Mucosa of descending colon (tissue), 3 donors: ENCODE results near the gene COL9A3. TPM values are rescaled to one million over a fixed set of nuclear protein-coding genes. Genes with fewer than 3 reads are reported as not detected.
A peak's percentile ranks its signal among the peaks of the same experiment; 100 is the strongest.

Experiments
- ATAC-seq: fragments of 200-7000 bp; cut with Tn5 transposase; one replicate; pipeline ENCODE4 v1.9.1; 2020; ENCODE audit warnings: mild to moderate bottlenecking, moderate library complexity
- DNase-seq, 3 donors: peaks; one replicate each; pipeline ENCODE4 v3.0.0-alpha.2; 2020
- H3K36me3 ChIP-seq: fragments of 200-600 bp; one replicate; pipeline ENCODE4 v1.8.0; 2021; ENCODE audit warnings: low read depth, mild to moderate bottlenecking
- H3K4me1 ChIP-seq: fragments of 200-600 bp; one replicate; pipeline ENCODE4 v1.8.0; 2021; ENCODE audit warnings: low read depth, mild to moderate bottlenecking
- H3K4me3 ChIP-seq: fragments of 200-600 bp; one replicate; pipeline ENCODE4 v1.8.0; 2021; ENCODE audit warnings: mild to moderate bottlenecking
- H3K9me3 ChIP-seq: fragments of 200-600 bp; one replicate; pipeline ENCODE4 v1.8.0; 2021; ENCODE audit warnings: mild to moderate bottlenecking
- CTCF ChIP-seq: fragments of 200-600 bp; IDR thresholded peaks from one replicate; pipeline ENCODE4 v1.8.0; 2022; ENCODE audit warnings: antibody characterized with exemption, mild to moderate bottlenecking
- intact Hi-C, 2 donors: fragments of 100-400 bp; cut with DNase I in 1 of 2; cut with micrococcal nuclease in 1 of 2; formaldehyde crosslinking; loops; one replicate each; pipeline versions ENCODE4 v1.11.0 to v1.11.1; 2022; cut with DNase I, micrococcal nuclease
- total RNA-seq, 3 donors: library from RNA; stranded (reverse); fragmentation: NEBNext Ultra II Directional in 2 of 3; extraction: Animal tissue kit (Norgen Biotek cat#: 25700) in 2 of 3; gene quantifications; one replicate each; pipeline versions ENCODE4 v1.2.1 to v1.2.4, GENCODE V29; 2021 to 2023
- donor health status: DM: no; HTN: no; CAD: no; lungs with moderate emphysema.
- donor health status: DM: no; HTN: no; CAD: no.
- donor health status: DM: no; HTN: yes; CAD: no.

COL9A3 gene
- total RNA-seq, 3 donors from 2014 or later = 0.70 to 12.4 (median 2.3) TPM

GRCh38 chr20:62807444-62808210, 9.2 kb upstream of the COL9A3 start:
- no peak for DNase-seq
- Histone ChIP-seq H3K9me3 (no peaks in the 10 kb centered on the region), H3K4me3 (no peak overlapping the region), H3K36me3 (peaks cover 4% of the 10 kb centered on the region), H3K4me1 (peaks cover 25% of the 10 kb centered on the region)
- ATAC-seq = no peak
- intact Hi-C loops = no loop called here
- no peak for TF ChIP-seq CTCF

- peaks cover 25% of the 10 kb centered on the region for H3K4me1 ChIP-seq
- peak in 2 of 3 donors; percentile 80 for DNase-seq
- intact Hi-C loops = no loop called here
- peak; percentile 94 for TF ChIP-seq CTCF
- peaks cover 4% of the 10 kb centered on the region for H3K36me3 ChIP-seq
- ATAC-seq = peak; percentile 62
- H3K9me3 ChIP-seq = no peaks in the 10 kb centered on the region
- H3K4me3 ChIP-seq = no peak overlapping the region
Observed at GRCh38 chr20:62808211-62808865, 8.5 kb upstream of the COL9A3 start.

- no peak for TF ChIP-seq CTCF
- intact Hi-C loops = no loop called here
- DNase-seq = no peak
- ATAC-seq = no peak
- Histone ChIP-seq H3K4me1 (peaks cover 19% of the 10 kb centered on the region), H3K36me3 (peaks cover 4% of the 10 kb centered on the region), H3K4me3 (no peak overlapping the region), H3K9me3 (no peaks in the 10 kb centered on the region)
Observed at GRCh38 chr20:62809530-62810428, 7.1 kb upstream of the COL9A3 start.

GRCh38 chr20:62811320-62811719, 5.5 kb upstream of the COL9A3 start:
- Histone ChIP-seq H3K9me3 (no peaks in the 10 kb centered on the region), H3K36me3 (peaks cover 4% of the 10 kb centered on the region), H3K4me1 (peaks cover 23% of the 10 kb centered on the region), H3K4me3 (no peak overlapping the region)
- DNase-seq (no peak), ATAC-seq (no peak)
- intact Hi-C loops = no loop called here
- no peak for TF ChIP-seq CTCF

- no peak for TF ChIP-seq CTCF
- no peak for ATAC-seq
- DNase-seq = no peak
- Histone ChIP-seq H3K4me1 (peaks cover 23% of the 10 kb centered on the region), H3K4me3 (no peak overlapping the region), H3K9me3 (no peaks in the 10 kb centered on the region), H3K36me3 (peaks cover 4% of the 10 kb centered on the region)
- intact Hi-C loops = no loop called here
Observed at GRCh38 chr20:62811720-62812119, 5.1 kb upstream of the COL9A3 start.
